GM19328 (cell line): Measurements from ENCODE around the gene CYTIP.
"Not testable (repeated sequence)": the region's sequence is repeated elsewhere in the genome, so short reads cannot be mapped to it uniquely, and the experiment has no call there.

Experiments
- ATAC-seq: cut with Tn5 transposase; IDR thresholded peaks from one replicate; pipeline ENCODE4 v1.9.1; 2021; ENCODE audit warnings: mild to moderate bottlenecking, moderate library complexity; ENCODE audit not compliant: unreplicated experiment

Gene CYTIP

GRCh38 chr2:157427003-157427921 is 16.6 kb downstream of the CYTIP start:
- ATAC-seq, result no peak

- ATAC-seq, result no peak
These were observed 17.4 kb downstream of the CYTIP start for GRCh38 chr2:157426477-157426994.

DNA sequence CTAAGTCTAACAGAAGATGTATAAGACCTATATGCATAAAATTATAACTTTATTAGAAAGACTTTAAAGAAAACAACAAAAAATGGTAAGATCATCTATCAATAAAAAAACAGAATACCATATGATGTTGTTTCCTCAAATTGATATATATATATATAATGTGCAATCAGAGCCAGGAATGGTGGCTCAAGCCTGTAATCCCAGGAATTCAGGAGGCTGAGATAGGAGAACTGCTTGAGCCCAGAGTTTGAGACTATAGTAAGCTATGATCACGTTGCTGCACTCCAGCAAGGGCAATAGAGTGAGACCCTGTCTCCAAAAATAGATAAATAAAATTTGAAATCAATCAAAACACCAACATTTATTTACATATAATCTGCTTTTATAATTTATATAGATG is 19.5 kb downstream of the CYTIP start:
- no peak for ATAC-seq

- no peak for ATAC-seq
These were observed 21.9 kb downstream of the CYTIP start for GRCh38 chr2:157421964-157422363.

DNA sequence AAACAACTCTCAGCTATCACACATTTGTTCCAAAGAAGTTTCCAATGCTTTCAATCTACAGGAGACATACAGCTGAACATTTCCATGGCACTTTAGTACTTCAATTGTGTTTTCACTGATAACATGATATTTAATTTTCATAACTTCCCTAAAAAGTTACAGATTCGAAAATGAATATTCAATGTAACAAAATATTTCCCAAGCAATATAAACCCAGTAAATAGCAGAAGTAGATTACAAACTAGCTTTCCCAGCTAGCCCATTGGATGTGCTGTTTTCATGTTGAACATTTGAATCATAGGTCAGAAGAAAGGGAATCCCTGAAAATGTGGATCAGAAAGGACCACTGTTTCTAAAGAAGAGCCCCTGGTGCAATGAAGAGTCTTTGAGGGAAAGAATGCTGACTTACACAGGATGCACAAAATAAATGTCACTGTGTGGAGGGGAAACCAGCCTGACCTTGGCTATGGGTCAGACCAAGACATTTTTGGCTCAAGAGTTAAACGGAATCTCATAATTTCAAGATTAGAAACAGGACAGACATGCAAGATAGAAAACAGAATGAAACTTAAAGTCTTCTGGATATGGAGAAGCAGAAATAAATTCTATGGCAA is 22.5 kb downstream of the CYTIP start:
- ATAC-seq, result no peak

DNA sequence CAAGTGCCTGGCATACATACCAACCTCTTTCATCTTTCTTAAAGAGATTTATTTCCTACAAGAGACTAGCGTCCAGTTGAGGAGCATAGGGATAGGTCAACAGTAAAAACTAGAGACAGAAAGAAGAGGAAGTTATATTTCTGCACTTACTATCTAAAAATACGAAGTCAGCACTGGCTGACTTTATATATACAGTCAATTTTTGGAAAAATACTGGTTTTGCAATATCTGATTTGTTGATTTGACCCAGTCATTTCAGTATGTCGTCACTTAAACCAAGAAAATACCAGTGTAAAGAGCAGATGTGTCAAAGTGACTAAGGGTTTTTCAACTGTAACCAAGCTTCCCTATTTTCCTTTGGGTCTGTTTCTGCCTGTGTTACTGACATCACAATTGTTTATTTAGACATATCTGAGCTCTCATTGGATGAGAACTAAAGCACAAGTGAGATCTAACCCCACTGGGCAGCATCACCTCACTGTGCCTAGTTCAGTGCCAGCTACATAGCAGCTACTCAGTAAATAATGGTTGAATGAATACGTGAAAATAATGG is 23.0 kb downstream of the CYTIP start:
- peak; percentile 47 for ATAC-seq

GRCh38 chr2:157419031-157419575 is 24.8 kb downstream of the CYTIP start:
- no peak for ATAC-seq

DNA sequence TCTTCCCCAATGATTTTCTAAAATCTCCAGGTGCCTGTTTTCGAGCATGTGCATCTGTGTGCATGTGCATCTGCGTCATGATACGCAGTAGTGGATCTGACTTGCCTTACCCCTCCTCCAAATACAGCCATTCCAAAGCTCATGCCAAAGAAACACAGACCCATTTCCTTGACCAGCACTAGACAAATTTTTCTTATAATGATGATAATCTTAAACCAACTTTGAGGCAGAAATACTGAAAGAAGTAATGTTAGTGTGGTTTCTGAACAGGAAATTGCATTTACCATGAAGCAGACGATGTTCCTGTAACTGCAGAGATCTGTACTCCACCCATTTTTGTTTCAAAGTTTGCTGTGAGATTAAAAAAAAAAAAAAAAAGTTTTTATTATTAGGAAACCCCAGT is 25.6 kb downstream of the CYTIP start:
- no peak for ATAC-seq

GRCh38 chr2:157415591-157416101 is 28.2 kb downstream of the CYTIP start:
- no peak for ATAC-seq

DNA sequence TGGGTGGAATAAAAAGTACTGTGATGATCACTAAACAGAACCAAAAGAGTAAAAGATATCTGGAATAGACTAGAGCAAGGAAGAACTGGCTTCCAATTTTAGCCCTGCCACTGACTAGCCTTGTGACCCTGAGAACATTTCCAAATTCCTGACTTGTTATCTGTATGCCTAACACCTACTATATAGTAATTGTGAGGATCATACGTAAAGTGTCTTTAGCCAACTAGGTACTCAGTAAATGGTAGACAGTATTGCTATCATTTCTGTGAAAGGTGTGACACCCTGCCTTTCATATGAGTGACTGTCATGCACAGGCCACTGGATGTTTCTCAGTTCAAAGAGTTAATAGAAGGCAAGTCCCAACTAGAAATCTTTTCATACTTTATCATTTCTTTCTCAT is 29.8 kb downstream of the CYTIP start:
- ATAC-seq, result peak; percentile 7

DNA sequence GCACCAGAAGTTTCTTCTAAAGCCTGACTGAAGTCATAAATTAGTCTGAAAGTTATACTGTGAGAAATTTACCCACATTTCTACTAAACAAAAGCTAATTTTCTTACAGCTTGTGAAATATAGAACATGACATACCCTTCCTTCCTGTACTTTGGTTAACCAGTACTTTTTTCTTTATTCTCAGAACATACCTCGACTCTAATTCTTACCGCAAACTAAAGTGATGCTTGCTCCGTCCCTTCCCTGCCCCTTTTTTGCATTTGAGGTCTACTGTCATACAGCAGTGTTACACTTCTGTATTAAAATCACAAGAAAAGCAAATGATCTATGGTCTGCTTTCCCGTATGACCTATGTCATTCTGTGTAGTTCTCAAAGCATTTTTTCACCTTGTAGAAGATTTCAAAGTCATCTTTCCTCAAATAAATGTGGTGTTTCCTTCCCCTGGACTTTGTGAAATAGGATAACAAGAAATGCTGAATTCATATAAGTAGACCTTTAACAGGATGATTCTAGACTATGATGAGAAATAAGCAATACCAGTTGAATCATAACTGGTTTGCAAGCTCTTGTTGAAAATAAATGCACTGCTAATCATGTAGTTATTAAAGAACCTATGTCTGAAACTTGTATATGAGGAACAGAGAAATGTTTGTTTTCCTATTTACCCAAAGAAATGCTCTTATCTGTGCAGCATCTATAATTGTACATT is 30.4 kb downstream of the CYTIP start:
- peak; percentile 85 for ATAC-seq

DNA sequence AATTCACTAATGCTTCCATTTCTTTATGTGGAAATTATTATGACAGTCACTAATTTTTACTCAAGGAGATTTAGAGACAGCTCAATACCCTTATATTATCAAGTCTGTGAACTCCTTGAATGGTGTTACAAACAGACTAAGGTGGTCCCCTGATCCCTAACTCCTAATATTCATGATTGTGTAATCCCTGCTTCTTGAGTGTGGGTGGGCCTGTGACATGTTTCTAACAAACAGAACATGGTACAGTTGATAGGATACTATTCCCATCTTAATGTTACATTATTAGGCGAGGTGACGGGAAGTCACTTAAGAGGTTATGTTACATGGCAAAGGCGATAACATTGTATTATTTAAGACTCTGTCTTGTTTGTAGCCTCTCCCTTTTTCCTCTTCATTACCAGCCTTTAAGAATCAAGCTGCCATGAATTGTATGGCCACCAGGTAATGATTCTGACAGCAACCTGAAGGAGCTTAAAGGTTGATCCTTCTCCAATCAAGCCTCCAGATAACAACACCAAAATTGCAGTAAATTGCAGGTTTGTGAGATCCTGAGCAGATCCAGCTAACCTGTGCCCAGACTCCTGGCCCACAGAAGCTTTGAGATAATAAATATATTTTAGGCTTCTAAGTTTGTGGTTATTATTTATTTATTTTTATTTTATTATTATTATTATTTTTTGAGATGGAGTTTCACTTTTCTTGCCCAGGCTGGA is 32.1 kb downstream of the CYTIP start:
- no peak for ATAC-seq

GRCh38 chr2:157405398-157405797 is 38.5 kb downstream of the CYTIP start:
- ATAC-seq, result not testable (repeated sequence)

DNA sequence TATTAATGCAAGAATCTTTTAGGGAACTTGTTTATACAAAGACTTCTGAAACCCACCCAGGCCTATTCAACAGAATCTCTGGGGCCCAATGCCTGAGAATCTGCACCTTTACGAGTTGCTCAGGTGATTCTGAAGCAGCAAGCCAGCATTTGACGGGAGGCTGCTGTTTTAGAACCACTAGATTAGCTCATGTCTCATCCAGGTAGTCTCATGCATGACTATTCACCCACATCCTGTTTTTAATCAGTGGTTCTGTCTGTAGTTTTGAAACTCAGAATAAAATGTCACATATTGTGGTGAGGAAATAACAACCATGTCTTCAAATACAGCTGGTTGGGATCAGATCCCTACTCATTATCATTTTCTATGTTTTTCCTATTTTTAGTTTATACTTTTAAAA is 39.5 kb downstream of the CYTIP start:
- ATAC-seq, result peak; percentile 96

DNA sequence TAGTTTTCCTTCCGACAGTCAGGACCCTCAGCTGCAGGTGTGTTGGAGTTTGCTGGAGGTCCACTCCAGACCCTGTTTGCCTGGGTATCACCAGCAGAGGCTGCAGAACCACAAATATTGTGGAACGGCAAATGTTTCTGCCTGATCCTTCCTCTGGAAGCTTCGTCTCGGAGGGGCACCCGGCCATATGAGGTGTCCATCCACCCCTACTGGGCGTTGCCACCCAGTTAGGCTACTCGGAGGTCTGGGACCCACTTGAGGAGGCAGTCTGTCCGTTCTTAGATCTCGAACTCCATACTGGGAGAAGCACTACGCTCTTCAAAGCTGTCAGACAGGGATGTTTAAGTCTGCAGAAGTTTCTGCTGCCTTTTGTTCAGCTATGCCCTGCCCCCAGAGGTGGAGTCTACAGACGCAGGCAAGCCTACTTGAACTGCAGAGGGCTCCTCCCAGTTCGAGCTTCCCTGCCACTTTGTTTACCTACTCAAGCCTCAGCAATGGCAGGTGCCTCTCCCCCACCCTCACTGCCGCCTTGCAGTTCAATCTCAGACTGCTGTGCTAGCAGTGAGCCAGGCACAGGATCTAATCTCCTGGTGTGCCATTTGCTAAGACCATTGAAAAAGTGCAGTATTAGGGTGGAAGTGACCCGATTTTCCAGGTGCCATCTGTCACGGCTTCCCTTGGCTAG is 40.9 kb downstream of the CYTIP start:
- not testable (repeated sequence) for ATAC-seq

DNA sequence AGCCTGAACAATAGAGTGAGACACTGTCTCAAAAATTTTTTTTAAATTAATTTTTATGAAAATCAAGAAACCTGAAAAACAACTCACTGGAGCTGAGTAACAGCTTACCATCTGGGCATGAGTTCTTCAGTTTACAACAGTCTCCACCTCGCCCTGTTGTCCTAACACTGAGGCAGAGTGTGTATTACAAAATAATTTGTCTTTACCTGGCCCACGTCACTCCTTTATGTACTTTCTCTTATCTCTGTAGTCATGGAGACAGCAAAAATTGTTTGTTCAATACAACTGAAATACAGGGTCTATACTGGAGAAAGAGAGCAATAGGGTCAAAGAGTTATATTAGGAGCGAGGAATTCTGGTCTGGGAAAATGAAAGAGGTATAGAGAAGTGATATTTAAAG is 48.1 kb downstream of the CYTIP start:
- ATAC-seq, result no peak

- ATAC-seq, result no peak
These were observed 49.0 kb downstream of the CYTIP start for GRCh38 chr2:157394928-157395327.

DNA sequence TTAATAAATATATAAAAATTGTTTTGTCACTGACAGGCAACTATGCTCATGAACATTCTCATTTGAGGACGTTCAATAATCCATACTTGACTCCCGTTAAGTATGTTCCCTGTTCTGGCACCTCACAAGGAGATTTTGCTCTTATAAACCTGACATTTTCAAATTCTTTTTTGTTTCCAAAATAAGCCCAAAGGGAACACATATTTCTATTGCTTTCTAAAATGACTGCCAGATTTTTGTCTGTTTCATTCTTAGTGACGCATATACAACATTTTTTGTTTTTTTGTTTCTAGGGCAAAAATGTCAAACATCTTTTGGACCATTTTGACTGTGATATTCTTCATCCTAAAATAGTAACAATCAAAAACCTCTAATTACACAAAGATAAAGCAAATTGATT is 50.5 kb downstream of the CYTIP start:
- no peak for ATAC-seq

- ATAC-seq, result no peak
These were observed 55.1 kb downstream of the CYTIP start for GRCh38 chr2:157388827-157389226.
